ENCODE results near the gene KIRREL1.

- TF ChIP-seq ZFX (IDR thresholded peaks at IDR 0.05) (no peak), CTCF (conservative IDR thresholded peaks at IDR 0.05) (peak; percentile 96)
Measured at GRCh38 chr1:157992031-157992832, 1.2 kb upstream of the KIRREL1 start.

Data from C4-2B (cell line).